ENCODE data around the gene LTBR. TPM values are rescaled to one million over a fixed set of nuclear protein-coding genes. Genes with fewer than 3 reads are reported as not detected.

Gene LTBR
- total and polyA plus RNA-seq, 4 donors = 15.8 to 138 (median 89.0) TPM

DNA sequence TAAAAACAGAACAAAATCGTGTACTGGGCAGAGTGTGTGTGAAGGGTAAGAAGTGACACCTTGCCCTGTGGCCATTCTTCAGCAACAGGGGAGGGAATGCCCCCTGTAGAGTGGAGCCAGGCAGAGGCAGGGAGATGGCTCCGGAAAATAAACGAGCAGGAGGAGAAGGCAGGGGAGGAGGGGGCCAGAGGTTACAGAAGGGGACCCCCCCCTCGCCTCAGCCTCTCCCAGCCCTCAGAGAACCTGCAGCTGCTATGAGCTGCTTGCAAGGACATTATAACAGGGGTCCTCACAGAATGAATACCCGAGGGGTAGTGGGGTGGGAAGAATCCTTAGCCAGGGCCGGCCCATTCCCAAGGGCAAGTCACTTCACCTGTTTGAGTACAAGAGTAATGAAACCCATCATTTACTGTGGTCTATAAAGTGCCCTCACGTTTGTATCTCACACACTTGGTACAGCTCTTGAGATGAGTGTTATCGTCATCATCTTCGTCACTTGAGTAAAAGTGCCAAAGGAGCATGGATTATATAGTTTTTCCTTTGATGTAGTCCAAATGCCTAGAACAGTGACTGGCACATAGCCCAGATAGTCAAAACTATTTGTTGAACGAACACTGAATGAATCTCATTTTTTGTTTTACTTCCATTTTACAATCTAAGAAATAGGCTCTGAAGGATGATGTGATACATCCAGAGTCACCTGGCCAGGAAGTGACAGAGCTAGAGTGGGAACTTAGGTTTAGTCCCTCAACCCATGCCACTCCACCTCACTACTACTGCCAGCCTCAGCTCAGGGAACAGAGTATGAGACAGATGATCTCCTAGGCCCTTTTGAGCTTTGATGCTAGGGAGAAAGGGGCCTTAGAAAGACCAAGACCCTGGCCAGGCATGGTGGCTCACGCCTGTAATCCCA is 23.1 kb upstream of the LTBR start:
- DNase-seq (ENCODE audit: low spot score) = no peak
- Histone ChIP-seq H3K27ac (ENCODE audit: low read depth in 1 of 2, low read length in 2 of 2) (peak overlapping the region; percentile 92 to 94), H3K4me1 (ENCODE audit: control insufficient read depth in 4 of 4, insufficient read depth in 4 of 4, low read length in 3 of 4) (peaks cover 14 to 41% (median 27%) of the 10 kb centered on the region in 4 donors), H3K9me3 (ENCODE audit: control insufficient read depth in 4 of 4, low read length in 3 of 4) (no peaks in the 10 kb centered on the region), H3K4me3 (ENCODE audit: low read depth in 1 of 3, low read length in 3 of 3) (no peak overlapping the region), H3K27me3 (ENCODE audit: control insufficient read depth in 4 of 4, insufficient read depth in 4 of 4, low read length in 3 of 4) (no peaks in the 10 kb centered on the region), H3K9ac (ENCODE audit: low read depth in 1 of 2, low read length in 2 of 2) (peak overlapping the region in 1 of 2 donors; percentile 60), H3K36me3 (ENCODE audit: control insufficient read depth in 4 of 4, insufficient read depth in 3 of 4, low read depth in 1 of 4, low read length in 3 of 4) (no peaks in the 10 kb centered on the region)
- WGBS = 55% methylated on average over 11 of the region's 11 CpGs
- TF ChIP-seq FOXA1 (IDR thresholded peaks at IDR 0.05) = no peak
- TF ChIP-seq SP1 (IDR thresholded peaks at IDR 0.05) = no peak
- TF ChIP-seq GABPA (IDR thresholded peaks at IDR 0.05 in 1 of 2, conservative IDR thresholded peaks at IDR 0.05 in 1 of 2) = no peak
- TF ChIP-seq TAF1 (conservative IDR thresholded peaks at IDR 0.05) = no peak
- TF ChIP-seq, protein P1, sequence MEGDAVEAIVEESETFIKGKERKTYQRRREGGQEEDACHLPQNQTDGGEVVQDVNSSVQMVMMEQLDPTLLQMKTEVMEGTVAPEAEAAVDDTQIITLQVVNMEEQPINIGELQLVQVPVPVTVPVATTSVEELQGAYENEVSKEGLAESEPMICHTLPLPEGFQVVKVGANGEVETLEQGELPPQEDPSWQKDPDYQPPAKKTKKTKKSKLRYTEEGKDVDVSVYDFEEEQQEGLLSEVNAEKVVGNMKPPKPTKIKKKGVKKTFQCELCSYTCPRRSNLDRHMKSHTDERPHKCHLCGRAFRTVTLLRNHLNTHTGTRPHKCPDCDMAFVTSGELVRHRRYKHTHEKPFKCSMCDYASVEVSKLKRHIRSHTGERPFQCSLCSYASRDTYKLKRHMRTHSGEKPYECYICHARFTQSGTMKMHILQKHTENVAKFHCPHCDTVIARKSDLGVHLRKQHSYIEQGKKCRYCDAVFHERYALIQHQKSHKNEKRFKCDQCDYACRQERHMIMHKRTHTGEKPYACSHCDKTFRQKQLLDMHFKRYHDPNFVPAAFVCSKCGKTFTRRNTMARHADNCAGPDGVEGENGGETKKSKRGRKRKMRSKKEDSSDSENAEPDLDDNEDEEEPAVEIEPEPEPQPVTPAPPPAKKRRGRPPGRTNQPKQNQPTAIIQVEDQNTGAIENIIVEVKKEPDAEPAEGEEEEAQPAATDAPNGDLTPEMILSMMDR (IDR thresholded peaks at IDR 0.05; ENCODE audit: low read depth, low read length, missing input control) = no peak
- TF ChIP-seq, protein P2, sequence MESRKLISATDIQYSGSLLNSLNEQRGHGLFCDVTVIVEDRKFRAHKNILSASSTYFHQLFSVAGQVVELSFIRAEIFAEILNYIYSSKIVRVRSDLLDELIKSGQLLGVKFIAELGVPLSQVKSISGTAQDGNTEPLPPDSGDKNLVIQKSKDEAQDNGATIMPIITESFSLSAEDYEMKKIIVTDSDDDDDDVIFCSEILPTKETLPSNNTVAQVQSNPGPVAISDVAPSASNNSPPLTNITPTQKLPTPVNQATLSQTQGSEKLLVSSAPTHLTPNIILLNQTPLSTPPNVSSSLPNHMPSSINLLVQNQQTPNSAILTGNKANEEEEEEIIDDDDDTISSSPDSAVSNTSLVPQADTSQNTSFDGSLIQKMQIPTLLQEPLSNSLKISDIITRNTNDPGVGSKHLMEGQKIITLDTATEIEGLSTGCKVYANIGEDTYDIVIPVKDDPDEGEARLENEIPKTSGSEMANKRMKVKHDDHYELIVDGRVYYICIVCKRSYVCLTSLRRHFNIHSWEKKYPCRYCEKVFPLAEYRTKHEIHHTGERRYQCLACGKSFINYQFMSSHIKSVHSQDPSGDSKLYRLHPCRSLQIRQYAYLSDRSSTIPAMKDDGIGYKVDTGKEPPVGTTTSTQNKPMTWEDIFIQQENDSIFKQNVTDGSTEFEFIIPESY (IDR thresholded peaks at IDR 0.05) = no peak
- no peak for TF ChIP-seq YY1 (IDR thresholded peaks at IDR 0.05)
- TF ChIP-seq RAD21 (IDR thresholded peaks at IDR 0.05) = no peak
- TF ChIP-seq FOXA2 (IDR thresholded peaks at IDR 0.05) = no peak
- TF ChIP-seq RXRA (IDR thresholded peaks at IDR 0.05) = no peak
- TF ChIP-seq, protein P3, sequence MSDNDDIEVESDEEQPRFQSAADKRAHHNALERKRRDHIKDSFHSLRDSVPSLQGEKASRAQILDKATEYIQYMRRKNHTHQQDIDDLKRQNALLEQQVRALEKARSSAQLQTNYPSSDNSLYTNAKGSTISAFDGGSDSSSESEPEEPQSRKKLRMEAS (IDR thresholded peaks at IDR 0.05) = no peak
- TF ChIP-seq HNF4A (conservative IDR thresholded peaks at IDR 0.05) = no peak
- TF ChIP-seq EGR1 (IDR thresholded peaks at IDR 0.05; ENCODE audit: low read depth in 2 of 2) = no peak
- no peak for TF ChIP-seq NR2F2 (IDR thresholded peaks at IDR 0.05)
- TF ChIP-seq, protein P4, sequence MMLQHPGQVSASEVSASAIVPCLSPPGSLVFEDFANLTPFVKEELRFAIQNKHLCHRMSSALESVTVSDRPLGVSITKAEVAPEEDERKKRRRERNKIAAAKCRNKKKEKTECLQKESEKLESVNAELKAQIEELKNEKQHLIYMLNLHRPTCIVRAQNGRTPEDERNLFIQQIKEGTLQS (IDR thresholded peaks at IDR 0.05) = no peak

DNA sequence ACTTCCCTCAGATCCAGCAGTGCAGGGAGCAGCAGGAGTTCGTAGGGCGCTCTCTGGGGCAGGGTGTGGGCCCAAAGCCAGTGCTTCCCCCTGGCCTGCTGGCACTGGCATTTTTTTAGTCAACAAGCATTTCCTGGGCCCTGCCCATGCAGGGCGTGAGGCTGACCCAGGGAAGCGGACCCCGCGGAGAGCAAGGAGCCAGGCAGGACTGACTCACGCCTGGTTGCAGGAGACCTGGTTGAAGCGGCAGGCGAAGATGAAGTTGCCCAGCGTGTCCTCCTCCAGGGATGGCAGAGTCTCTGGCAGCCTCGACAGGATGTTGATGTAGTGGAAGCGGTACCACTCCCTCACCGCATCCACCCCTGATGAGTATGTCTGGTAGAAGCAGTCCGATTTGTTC is 22.1 kb upstream of the LTBR start:
- no peak for DNase-seq (ENCODE audit: low spot score)
- Histone ChIP-seq H3K4me1 (ENCODE audit: control insufficient read depth in 4 of 4, insufficient read depth in 4 of 4, low read length in 3 of 4) (peaks cover 14 to 41% (median 27%) of the 10 kb centered on the region in 4 donors), H3K36me3 (ENCODE audit: control insufficient read depth in 4 of 4, insufficient read depth in 3 of 4, low read depth in 1 of 4, low read length in 3 of 4) (no peaks in the 10 kb centered on the region), H3K9me3 (ENCODE audit: control insufficient read depth in 4 of 4, low read length in 3 of 4) (no peaks in the 10 kb centered on the region), H3K27me3 (ENCODE audit: control insufficient read depth in 4 of 4, insufficient read depth in 4 of 4, low read length in 3 of 4) (no peaks in the 10 kb centered on the region), H3K27ac (ENCODE audit: low read depth in 1 of 2, low read length in 2 of 2) (peak overlapping the region; percentile 92 to 94), H3K4me3 (ENCODE audit: low read depth in 1 of 3, low read length in 3 of 3) (no peak overlapping the region), H3K9ac (ENCODE audit: low read depth in 1 of 2, low read length in 2 of 2) (no peak overlapping the region)
- TF ChIP-seq, protein P5, sequence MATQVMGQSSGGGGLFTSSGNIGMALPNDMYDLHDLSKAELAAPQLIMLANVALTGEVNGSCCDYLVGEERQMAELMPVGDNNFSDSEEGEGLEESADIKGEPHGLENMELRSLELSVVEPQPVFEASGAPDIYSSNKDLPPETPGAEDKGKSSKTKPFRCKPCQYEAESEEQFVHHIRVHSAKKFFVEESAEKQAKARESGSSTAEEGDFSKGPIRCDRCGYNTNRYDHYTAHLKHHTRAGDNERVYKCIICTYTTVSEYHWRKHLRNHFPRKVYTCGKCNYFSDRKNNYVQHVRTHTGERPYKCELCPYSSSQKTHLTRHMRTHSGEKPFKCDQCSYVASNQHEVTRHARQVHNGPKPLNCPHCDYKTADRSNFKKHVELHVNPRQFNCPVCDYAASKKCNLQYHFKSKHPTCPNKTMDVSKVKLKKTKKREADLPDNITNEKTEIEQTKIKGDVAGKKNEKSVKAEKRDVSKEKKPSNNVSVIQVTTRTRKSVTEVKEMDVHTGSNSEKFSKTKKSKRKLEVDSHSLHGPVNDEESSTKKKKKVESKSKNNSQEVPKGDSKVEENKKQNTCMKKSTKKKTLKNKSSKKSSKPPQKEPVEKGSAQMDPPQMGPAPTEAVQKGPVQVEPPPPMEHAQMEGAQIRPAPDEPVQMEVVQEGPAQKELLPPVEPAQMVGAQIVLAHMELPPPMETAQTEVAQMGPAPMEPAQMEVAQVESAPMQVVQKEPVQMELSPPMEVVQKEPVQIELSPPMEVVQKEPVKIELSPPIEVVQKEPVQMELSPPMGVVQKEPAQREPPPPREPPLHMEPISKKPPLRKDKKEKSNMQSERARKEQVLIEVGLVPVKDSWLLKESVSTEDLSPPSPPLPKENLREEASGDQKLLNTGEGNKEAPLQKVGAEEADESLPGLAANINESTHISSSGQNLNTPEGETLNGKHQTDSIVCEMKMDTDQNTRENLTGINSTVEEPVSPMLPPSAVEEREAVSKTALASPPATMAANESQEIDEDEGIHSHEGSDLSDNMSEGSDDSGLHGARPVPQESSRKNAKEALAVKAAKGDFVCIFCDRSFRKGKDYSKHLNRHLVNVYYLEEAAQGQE (IDR thresholded peaks at IDR 0.05) = peak; percentile 53
- TF ChIP-seq, protein P3 (IDR thresholded peaks at IDR 0.05) = peak; percentile 92
- no peak for TF ChIP-seq GABPA (IDR thresholded peaks at IDR 0.05 in 1 of 2, conservative IDR thresholded peaks at IDR 0.05 in 1 of 2)
- peak in 1 of 2 donors; percentile 71 for TF ChIP-seq EGR1 (IDR thresholded peaks at IDR 0.05; ENCODE audit: low read depth in 2 of 2)
- peak; percentile 23 to 53 for TF ChIP-seq RAD21 (IDR thresholded peaks at IDR 0.05)
- peak; percentile 87 to 88 for TF ChIP-seq RXRA (IDR thresholded peaks at IDR 0.05)
- peak; percentile 82 for TF ChIP-seq SP1 (IDR thresholded peaks at IDR 0.05)
- peak; percentile 72 for TF ChIP-seq FOXA1 (IDR thresholded peaks at IDR 0.05)
- no peak for TF ChIP-seq HNF4G (IDR thresholded peaks at IDR 0.05)
- peak; percentile 35 for TF ChIP-seq YY1 (IDR thresholded peaks at IDR 0.05)
- TF ChIP-seq, protein P2 (IDR thresholded peaks at IDR 0.05) = no peak
- TF ChIP-seq JUND (IDR thresholded peaks at IDR 0.05) = peak in 1 of 2 donors; percentile 58
- TF ChIP-seq HNF4A (conservative IDR thresholded peaks at IDR 0.05) = peak; percentile 71 to 77
- peak; percentile 45 for TF ChIP-seq NR2F2 (IDR thresholded peaks at IDR 0.05)
- no peak for TF ChIP-seq TAF1 (conservative IDR thresholded peaks at IDR 0.05)
- peak; percentile 54 for TF ChIP-seq FOXA2 (IDR thresholded peaks at IDR 0.05)
- 40% methylated on average over 14 of the region's 14 CpGs for WGBS
